ENCODE measurements around the gene SLC6A9. TPM values are rescaled to one million over a fixed set of nuclear protein-coding genes. Genes with fewer than 3 reads are reported as not detected.

Gene SLC6A9
- total RNA-seq, 1 experiment from 2014 or later: 12.8 TPM

DNA sequence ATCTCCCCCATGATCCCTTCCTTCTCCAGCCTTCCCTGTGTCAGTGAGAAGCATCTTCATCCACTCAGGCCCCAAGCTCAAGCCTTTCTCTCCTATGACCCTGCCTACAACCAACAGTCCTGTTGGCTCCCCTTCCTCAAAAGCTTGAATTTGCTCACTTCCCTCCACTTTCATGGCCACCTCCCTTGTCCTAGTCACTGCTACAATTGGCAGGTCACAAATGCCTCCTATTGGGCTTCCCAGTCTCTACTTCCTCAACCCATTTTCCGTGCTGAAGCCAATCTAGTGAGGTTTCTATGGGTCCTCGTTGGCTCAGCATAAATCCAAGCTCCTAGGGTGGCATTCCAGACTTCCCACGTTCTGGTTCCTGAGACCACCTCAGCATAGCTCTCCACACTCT is 40.2 kb upstream of the SLC6A9 start:
- RAD21 ChIA-PET (ENCODE audit: low non-redundant PET in 1 of 2, low total read pairs in 2 of 2, uncharacterized antibody in 2 of 2, unreplicated experiment in 2 of 2): interaction anchor here in 1 of 2 experiments (0.7 kb wide), 1 partner anchor 48 kb away, joined by 4 read pairs; no protein-coding TSS in a partner anchor
- Histone ChIP-seq H4K20me1 (ENCODE audit: insufficient read depth) (no peaks in the 10 kb centered on the region), H3K27me3 (ENCODE audit: insufficient read depth, low read length) (no peaks in the 10 kb centered on the region), H3K36me3 (ENCODE audit: control insufficient read depth in 1 of 2, insufficient read depth in 2 of 2, low read length in 2 of 2) (no peaks in the 10 kb centered on the region), H3K9me2 (ENCODE audit: insufficient read depth) (no peaks in the 10 kb centered on the region), H2AFZ (ENCODE audit: low read depth, low read length, poor library complexity, severe bottlenecking) (no peak overlapping the region), H3K4me1 (ENCODE audit: control insufficient read depth in 1 of 2, insufficient read depth in 2 of 2, low read length in 2 of 2) (peaks cover 7 to 17% of the 10 kb centered on the region in 2 experiments), H3K9ac (ENCODE audit: low read length) (no peak overlapping the region), H3K27ac (ENCODE audit: low read depth, low read length) (no peak overlapping the region), H3K79me2 (ENCODE audit: insufficient read depth, low read length) (no peaks in the 10 kb centered on the region), H3K9me3 (ENCODE audit: control insufficient read depth in 1 of 2, insufficient read depth in 1 of 2, low read depth in 1 of 2, low read length in 2 of 2) (no peaks in the 10 kb centered on the region), H3K4me2 (ENCODE audit: low read length) (peak overlapping the region; percentile 47; the same call in 1 of the 2 replicates), H3K4me3 (replicated peaks in 1 of 2; ENCODE audit: low read depth in 1 of 2, low read length in 2 of 2) (no peak overlapping the region)
- DNase-seq (ENCODE audit: low read depth, low spot score) (no peak), ATAC-seq (no peak)
- POLR2A ChIA-PET: interaction anchor here (1.1 kb wide), 1 partner anchor 14 kb away, joined by 3 read pairs; no protein-coding TSS in a partner anchor
- CTCF ChIA-PET: interaction anchor here (1.4 to 1.6 kb wide), 2 partner anchors 20 to 23 kb away, joined by 3 to 4 read pairs; no protein-coding TSS in a partner anchor
- intact Hi-C loops (cut with micrococcal nuclease): no loop called here
- no TSS peak for BruUV-seq (replicated peaks)
- TF ChIP-seq, protein P1, sequence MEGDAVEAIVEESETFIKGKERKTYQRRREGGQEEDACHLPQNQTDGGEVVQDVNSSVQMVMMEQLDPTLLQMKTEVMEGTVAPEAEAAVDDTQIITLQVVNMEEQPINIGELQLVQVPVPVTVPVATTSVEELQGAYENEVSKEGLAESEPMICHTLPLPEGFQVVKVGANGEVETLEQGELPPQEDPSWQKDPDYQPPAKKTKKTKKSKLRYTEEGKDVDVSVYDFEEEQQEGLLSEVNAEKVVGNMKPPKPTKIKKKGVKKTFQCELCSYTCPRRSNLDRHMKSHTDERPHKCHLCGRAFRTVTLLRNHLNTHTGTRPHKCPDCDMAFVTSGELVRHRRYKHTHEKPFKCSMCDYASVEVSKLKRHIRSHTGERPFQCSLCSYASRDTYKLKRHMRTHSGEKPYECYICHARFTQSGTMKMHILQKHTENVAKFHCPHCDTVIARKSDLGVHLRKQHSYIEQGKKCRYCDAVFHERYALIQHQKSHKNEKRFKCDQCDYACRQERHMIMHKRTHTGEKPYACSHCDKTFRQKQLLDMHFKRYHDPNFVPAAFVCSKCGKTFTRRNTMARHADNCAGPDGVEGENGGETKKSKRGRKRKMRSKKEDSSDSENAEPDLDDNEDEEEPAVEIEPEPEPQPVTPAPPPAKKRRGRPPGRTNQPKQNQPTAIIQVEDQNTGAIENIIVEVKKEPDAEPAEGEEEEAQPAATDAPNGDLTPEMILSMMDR (IDR thresholded peaks at IDR 0.05 in 2 of 3, conservative IDR thresholded peaks at IDR 0.05 in 1 of 3; ENCODE audit: borderline replicate concordance in 1 of 3, insufficient read depth in 1 of 3, low read depth in 2 of 3, low read length in 2 of 3): no peak
- TF ChIP-seq SRF (IDR thresholded peaks at IDR 0.05; ENCODE audit: low read depth): no peak
- TF ChIP-seq, protein P2, sequence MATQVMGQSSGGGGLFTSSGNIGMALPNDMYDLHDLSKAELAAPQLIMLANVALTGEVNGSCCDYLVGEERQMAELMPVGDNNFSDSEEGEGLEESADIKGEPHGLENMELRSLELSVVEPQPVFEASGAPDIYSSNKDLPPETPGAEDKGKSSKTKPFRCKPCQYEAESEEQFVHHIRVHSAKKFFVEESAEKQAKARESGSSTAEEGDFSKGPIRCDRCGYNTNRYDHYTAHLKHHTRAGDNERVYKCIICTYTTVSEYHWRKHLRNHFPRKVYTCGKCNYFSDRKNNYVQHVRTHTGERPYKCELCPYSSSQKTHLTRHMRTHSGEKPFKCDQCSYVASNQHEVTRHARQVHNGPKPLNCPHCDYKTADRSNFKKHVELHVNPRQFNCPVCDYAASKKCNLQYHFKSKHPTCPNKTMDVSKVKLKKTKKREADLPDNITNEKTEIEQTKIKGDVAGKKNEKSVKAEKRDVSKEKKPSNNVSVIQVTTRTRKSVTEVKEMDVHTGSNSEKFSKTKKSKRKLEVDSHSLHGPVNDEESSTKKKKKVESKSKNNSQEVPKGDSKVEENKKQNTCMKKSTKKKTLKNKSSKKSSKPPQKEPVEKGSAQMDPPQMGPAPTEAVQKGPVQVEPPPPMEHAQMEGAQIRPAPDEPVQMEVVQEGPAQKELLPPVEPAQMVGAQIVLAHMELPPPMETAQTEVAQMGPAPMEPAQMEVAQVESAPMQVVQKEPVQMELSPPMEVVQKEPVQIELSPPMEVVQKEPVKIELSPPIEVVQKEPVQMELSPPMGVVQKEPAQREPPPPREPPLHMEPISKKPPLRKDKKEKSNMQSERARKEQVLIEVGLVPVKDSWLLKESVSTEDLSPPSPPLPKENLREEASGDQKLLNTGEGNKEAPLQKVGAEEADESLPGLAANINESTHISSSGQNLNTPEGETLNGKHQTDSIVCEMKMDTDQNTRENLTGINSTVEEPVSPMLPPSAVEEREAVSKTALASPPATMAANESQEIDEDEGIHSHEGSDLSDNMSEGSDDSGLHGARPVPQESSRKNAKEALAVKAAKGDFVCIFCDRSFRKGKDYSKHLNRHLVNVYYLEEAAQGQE (IDR thresholded peaks at IDR 0.05; ENCODE audit: low read depth): no peak
- TF ChIP-seq YY1 (IDR thresholded peaks at IDR 0.05; ENCODE audit: extremely low read depth, insufficient replicate concordance, low read depth, low read length): no peak
- no peak for TF ChIP-seq EZH2 (IDR thresholded peaks at IDR 0.05)
- no peak for TF ChIP-seq EGR1 (IDR thresholded peaks at IDR 0.05; ENCODE audit: low read depth)
- TF ChIP-seq TCF7L2 (IDR thresholded peaks at IDR 0.05; ENCODE audit: borderline replicate concordance, extremely low read depth, insufficient read depth, insufficient read length): no peak
- TF ChIP-seq, protein P3, sequence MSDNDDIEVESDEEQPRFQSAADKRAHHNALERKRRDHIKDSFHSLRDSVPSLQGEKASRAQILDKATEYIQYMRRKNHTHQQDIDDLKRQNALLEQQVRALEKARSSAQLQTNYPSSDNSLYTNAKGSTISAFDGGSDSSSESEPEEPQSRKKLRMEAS (IDR thresholded peaks at IDR 0.05): no peak
- TF ChIP-seq, protein P4, sequence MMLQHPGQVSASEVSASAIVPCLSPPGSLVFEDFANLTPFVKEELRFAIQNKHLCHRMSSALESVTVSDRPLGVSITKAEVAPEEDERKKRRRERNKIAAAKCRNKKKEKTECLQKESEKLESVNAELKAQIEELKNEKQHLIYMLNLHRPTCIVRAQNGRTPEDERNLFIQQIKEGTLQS (IDR thresholded peaks at IDR 0.05): no peak
- TF ChIP-seq ZFX (IDR thresholded peaks at IDR 0.05): no peak
- no peak for TF ChIP-seq POLR2A (IDR thresholded peaks at IDR 0.05; ENCODE audit: borderline replicate concordance, extremely low read depth, insufficient read depth, insufficient read length)
- no peak for TF ChIP-seq RAD21 (IDR thresholded peaks at IDR 0.05; ENCODE audit: low read depth)
- TF ChIP-seq, protein P5, sequence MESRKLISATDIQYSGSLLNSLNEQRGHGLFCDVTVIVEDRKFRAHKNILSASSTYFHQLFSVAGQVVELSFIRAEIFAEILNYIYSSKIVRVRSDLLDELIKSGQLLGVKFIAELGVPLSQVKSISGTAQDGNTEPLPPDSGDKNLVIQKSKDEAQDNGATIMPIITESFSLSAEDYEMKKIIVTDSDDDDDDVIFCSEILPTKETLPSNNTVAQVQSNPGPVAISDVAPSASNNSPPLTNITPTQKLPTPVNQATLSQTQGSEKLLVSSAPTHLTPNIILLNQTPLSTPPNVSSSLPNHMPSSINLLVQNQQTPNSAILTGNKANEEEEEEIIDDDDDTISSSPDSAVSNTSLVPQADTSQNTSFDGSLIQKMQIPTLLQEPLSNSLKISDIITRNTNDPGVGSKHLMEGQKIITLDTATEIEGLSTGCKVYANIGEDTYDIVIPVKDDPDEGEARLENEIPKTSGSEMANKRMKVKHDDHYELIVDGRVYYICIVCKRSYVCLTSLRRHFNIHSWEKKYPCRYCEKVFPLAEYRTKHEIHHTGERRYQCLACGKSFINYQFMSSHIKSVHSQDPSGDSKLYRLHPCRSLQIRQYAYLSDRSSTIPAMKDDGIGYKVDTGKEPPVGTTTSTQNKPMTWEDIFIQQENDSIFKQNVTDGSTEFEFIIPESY (IDR thresholded peaks at IDR 0.05; ENCODE audit: extremely low read depth, insufficient replicate concordance, low read length): no peak
- no peak for TF ChIP-seq POLR2AphosphoS5 (IDR thresholded peaks at IDR 0.05; ENCODE audit: low read depth, low read length)
- TF ChIP-seq EZH2phosphoT487 (IDR thresholded peaks at IDR 0.05; ENCODE audit: borderline replicate concordance): no peak
- no peak for TF ChIP-seq SIN3A (IDR thresholded peaks at IDR 0.05; ENCODE audit: low read depth)
- no peak for TF ChIP-seq ELF1 (IDR thresholded peaks at IDR 0.05; ENCODE audit: borderline replicate concordance, low read depth)
- no peak for TF ChIP-seq CBX3 (IDR thresholded peaks at IDR 0.05; ENCODE audit: low read depth)
- TF ChIP-seq FOSL1 (IDR thresholded peaks at IDR 0.05; ENCODE audit: low read depth): no peak
- TF ChIP-seq JUND (IDR thresholded peaks at IDR 0.05): no peak

Data from HCT116 (cell line).